ENCODE data around the gene DNMT3B.
"Not testable (repeated sequence)": the region's sequence is repeated elsewhere in the genome, so short reads cannot be mapped to it uniquely, and the experiment has no call there.

Gene DNMT3B

DNA sequence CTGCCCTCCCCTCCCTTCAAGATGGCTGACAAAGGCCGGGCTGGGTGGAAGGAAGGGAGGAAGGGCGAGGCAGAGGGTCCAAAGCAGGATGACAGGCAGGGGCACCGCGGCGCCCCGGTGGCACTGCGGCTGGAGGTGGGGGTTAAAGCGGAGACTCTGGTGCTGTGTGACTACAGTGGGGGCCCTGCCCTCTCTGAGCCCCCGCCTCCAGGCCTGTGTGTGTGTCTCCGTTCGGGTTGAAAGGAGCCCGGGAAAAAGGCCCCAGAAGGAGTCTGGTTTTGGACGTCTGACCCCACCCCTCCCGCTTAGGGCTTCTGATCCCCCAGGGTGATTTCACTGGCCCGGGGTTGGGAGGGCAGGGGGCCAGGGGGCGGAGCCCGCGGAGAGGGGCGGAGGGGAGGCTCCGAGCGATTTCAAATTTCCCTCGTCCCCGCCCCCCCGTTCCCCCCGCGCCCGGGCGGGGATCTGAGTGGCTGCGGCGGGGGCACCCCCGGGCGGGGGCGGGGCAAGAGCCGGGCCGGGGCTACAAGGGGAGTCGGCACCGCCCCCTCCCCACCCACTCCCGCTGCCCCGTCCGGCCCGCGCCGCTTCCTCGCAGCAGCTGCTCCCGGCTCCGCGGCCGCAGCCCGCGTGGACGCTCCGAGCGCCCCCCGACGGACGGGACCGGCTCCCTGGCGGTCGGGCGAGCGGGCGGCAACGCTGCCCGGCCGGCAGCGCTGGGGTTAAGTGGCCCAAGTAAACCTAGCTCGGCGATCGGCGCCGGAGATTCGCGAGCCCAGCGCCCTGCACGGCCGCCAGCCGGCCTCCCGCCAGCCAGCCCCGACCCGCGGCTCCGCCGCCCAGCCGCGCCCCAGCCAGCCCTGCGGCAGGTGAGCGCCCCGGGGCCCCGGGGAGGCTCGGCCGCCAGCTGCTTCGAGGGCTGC, at the start of gene DNMT3B:
Gene DNMT3B (plus strand): TSS at position 555 of the 923 bp plus-strand sequence. CDS start 17,939 bp downstream, outside the sequence.
- peak within 1 kb of the TSS; percentile 100 for H3K4me3 ChIP-seq (ENCODE audit: low read depth, low read length)

DNA sequence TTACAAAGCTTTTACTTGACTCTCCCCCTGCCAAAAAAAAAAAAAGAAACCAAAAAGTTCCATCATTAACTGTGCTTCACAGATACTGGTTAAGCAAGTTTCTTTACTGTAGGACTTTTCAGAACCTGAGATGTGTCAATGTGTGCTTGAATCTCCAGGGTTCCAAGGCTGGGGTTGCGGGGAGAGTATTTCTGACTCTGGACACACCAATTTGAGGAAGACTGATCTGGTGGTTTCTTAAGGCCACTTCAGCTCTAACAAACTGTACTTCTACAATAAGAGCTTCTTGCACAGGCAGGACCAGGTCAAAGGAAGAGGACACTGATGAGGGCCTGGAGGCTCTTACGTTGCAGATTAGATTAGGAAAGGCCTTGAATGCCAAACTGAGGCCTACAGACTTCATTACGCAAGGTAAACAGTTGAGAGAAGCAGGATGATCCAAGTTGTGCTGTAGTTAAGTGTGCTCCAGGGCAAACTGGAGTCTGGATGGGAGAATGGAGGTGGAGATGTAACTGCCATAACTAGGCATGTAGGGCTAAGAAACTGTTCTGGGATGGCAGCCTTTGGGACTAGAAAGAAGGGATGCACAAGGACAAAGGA, 43.3 kb upstream of the DNMT3B start:
- H3K4me3 ChIP-seq (ENCODE audit: low read depth, low read length): no peak overlapping the region

DNA sequence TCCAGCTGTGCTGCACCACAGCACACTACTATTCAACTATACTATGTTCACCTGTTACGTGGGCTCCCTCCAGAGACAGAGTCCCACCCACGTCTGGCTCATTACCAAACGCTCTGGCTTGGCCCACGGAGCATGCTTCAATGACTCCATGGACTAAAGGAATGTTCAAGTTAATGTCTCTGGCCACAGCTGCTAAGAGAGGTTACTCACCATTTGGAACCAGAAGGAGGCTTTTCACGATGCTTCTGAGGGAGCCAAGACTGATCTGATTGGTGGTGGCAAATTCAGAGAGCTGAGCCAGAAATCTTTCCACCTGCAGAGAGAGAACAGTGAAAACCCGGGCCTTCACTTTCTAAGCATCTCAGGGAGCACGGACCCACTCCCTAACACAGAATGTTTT, 34.5 kb upstream of the DNMT3B start:
- no peak overlapping the region for H3K4me3 ChIP-seq (ENCODE audit: low read depth, low read length)

DNA sequence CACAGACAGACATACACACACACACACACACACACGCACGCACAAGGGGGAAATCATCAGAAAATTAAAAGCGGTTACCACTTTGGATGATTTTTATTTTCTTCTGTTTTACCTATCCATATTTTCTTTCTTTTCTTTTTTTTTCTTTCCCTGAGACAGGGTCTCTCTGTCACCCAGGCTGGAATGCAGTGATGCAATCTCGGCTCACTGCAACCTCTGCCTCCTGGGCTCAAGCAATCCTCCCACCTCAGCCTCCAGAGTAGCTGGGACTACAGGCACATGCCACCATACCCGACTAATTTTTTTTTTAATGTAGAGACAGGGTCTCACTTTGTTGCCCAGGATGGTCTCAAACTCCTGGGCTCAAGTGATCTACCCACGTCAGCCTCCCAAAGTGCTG, 33.8 kb upstream of the DNMT3B start:
- not testable (repeated sequence) for H3K4me3 ChIP-seq (ENCODE audit: low read depth, low read length)

DNA sequence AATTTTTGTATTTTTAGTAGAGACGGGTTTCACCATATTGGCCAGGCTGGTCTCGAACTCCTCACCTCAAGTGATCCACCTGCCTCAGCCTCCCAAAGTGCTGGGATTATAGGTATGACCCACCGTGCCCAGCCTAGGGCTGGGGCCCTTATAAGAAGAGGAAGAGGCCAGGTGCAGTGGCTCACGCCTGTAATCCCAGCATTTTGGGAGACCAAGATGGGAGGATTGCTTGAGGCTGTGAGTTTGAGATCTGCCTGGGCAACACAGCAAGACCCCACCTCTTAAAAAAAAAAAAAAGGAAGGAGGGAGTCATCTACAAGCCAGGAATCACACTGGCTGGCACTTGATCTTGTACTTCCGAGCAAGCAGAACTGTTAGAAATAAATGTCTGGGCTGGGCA, 32.9 kb upstream of the DNMT3B start:
- not testable (repeated sequence) for H3K4me3 ChIP-seq (ENCODE audit: low read depth, low read length)

DNA sequence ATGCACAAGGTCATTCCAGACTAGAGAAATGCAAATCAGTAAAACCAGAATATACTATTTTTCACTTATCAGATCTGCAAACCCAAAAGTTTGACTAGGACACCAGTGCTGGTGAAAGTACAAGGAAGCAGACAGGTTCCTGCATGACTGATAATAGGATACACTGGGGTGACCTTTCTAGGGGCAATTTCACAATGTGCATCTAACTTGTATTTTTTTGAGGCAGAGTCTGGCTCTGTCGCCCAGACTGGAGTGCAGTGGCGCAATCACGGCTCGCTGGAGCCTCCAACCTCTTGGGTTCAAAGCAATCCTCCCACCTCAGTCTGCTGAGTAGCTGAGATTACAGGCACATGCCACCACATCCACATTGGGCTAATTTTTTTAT, 30.3 kb upstream of the DNMT3B start:
- H3K4me3 ChIP-seq (ENCODE audit: low read depth, low read length): no peak overlapping the region

DNA sequence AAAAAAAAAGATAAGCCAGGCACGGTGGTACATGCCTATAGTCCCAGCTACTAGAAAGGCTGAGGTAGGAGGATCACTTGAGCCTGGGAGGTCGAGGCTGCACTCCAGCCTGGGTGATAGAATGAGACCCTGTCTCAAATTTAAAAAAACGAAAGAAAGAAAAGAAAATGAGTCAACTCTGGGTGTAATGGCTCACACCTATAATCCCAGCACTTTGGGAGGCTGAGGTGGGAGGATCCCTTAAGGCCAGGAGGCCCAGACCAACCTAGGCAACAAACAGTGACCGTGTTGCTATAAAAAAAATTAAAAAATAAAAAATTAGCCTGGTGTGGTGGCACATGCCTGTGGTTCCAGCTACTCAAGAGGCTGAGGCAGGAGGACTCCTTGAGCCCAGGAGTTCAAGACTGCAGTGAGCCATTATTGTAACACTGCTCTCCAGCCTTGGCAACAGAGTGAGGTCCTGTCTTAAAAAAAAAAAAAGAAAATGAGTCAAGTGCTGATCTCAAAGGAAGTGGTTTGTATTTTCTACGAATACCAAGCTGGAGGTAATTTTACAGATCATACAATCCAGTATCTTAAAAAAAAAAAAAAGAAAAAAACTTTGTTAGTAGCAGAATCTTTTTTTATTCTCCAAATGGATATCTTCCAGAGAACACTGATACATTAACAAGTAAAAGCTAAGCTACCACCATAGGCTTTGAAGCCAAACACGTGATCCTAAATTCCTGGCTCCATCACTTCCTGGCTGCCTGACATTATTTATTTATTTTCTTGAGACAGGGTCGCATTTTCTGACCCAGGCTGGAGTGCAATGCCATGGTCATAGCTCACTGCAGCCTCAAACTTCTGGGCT, 24.6 kb upstream of the DNMT3B start:
- H3K4me3 ChIP-seq (ENCODE audit: low read depth, low read length): no peak overlapping the region

DNA sequence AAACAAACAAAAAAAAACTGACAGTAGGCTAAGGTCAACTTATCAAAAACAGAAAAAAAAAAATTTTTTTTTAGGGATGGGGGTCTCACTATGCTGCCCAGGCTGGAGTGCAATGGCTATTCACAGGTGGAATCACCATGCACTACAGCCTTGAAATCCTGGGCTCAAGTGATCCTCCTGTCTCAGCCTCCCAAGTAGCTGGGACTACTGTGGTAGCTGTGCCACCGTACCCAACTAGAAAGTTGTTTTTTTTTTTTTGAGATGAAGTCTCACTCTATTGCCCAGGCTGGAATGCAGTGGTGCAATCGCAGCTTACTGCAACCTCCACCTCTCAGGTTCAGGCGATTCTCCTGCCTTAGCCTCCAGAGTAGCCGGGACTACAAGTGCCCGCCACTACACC, 21.0 kb upstream of the DNMT3B start:
- no peak overlapping the region for H3K4me3 ChIP-seq (ENCODE audit: low read depth, low read length)

DNA sequence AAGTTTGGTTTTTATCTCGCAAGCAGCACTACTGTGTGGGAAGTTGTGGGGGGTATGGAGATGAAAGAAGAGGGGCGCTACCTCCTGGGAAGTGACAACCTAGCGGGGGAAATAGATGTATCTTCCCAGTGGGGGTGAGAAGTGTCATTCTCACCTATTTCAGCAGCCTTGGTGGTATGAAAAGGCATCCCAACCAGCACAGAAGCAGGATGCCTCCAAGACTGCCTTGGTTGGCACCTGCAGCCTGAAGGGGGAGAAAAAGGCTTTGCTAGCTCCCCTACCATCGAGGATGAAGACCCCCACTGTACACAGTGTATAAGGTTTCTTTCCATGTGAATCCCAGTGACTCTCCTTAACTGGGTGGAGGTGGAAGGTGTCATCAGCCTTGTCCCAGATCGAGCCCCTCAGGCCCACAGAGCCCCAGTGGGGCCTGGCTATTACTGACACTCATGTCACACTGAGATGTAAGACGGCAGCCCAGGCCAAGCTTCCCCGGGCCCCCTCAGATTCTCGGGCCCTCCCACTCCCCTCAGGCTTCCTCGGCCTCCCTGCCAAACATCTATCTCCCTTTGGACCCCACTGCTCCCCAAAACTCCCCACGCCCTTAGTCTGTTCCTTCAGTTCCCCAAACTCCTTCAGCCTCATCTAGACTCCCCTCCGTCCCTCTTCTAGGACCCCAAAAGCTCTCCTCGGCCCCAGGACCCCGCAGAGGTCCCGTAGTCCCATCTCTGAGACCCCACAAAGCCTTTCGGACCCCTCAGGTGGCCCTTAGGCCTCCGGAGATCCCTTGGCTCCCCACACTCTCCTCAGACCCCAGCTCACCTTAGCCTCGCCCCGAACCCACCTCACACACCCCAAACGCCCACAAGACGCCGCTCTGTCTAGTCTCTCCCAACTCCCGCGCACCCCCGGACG, 19.6 kb upstream of the DNMT3B start:
- H3K4me3 ChIP-seq (ENCODE audit: low read depth, low read length): peak overlapping the region; percentile 88

DNA sequence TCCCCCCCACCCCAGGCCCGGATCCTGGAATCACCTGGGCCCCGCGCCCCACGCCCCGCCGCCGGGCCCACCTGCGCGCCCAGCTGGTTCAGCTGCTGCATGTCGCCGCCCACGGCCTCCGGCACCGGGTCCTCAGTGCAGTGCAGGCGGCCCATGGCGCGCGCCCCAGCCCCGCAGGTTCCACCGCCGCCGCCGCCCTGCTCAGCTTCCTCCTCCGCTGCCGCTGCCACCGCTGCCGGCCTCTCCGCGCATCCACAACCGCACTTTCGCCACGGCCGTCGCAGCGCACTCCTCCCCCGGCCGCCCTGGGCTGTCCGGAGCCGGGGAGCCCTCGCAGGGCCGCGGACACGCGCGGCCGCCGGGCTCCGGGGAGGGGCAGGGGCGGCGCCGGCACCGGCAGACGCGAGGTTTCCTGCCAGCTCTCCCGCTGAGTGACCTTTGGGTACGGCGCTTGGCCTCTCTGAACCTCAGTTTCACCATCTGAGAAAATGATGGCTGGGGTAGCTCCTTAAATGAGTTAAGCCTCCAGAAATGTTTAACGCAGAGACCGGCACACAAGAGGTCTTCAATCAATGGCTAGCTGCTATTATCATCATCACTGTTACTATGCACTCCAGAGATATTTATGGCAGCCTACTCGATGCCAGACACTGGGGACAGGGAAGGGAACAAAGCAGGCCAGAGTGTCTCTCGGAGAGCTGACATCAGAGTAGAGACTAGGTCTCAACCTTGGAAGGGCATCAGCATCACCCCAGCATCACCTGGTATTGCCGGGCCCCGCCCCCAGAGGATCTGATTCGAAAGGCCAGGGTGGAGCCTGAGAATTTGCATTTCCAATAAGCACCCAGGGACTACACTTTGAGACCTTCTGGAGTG, 18.7 kb upstream of the DNMT3B start, which contains the start of gene COMMD7:
Gene COMMD7 (minus strand): TSS at position 231 of the 876 bp plus-strand sequence. CDS start 76 bp downstream, at position 155.
- peak within 1 kb of the TSS; percentile 88 for H3K4me3 ChIP-seq (ENCODE audit: low read depth, low read length)

DNA sequence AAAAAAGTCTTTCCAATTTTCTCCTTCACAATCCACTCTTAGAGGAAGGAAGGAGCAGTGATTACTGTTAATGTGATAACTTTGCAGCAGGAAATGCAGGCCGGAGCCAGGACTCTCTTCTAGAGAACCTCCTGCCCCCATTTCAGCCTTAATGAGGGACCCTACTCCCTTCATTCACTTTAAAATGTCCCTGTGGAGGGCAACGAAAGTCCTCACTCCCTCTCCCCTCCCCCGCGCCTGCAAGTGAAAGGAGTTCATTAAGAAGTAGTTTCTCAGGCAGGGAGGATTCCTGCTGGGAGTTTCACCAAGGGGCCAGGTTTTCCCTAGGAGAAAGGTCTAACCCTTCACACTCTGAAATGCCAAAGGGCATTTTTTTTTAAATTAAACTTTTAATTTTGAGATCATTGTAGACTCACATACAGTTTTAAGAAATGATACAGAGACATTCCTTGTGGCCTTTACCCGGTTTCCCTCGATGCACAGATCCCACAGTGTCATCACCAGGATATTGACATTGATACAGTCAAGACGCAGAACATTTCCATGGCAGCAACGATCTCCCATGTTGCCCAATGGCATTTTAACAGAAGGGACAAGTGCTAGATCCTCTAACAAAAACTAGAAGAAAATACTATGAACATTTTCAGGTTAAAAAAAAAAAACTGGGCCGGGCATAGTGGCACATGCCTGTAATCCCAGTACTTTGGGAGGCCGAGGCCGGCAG, 12.1 kb upstream of the DNMT3B start:
- H3K4me3 ChIP-seq (ENCODE audit: low read depth, low read length): peak overlapping the region; percentile 6

DNA sequence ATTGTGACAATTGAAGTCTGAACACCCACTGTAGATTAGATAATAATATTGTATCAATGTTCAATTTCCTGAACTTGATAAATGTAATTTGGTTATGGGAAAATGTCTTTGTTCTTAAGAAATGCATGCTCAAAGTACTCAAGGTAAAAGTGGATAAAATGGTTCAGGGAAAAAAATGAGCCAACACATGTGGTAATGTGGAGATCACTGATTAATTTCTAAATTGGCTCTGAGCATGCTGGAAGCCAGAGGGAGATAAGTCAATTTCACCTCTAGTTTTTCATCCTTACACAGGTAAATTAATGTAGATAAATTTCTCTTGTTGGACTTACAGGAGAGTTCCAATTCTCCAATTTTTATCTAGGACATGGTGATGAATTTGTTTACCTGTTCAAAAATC, 10.9 kb upstream of the DNMT3B start:
- H3K4me3 ChIP-seq (ENCODE audit: low read depth, low read length): no peak overlapping the region

DNA sequence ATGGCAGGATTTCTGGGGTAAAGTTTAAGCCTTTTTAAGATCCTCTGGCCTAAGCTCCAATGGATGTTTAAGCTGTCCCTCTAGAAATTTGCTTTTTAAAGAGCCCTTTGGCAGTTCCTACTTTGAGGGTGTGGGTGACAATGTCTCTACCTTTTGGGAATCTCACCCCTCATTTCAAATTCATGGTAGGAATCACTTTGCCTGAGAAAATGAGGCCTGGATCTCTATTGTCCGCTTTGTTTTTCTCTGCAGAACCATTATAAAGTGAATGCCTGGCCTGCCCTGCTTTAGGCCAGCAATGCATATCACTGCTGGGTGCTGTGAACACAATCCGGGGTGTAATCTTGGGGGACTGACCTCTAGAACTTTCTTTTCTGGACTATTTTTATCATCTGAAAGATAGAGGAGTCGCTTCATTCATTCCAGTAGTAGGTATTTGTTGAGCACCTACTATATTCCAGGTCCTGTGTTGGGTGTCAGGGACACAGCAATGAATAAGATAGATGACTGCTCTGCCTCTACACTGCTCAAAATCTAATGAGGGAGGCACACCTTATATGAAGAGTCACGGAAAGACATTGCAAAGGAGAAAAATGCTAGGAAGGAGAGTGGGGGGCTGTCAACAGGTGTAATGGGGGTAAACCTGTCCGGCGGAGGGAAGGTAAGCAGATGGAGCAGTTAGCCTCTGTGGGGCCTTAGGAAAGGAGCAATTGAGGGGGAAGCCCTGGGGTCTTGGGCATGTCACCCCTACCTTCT, 10.3 kb upstream of the DNMT3B start:
- no peak overlapping the region for H3K4me3 ChIP-seq (ENCODE audit: low read depth, low read length)

DNA sequence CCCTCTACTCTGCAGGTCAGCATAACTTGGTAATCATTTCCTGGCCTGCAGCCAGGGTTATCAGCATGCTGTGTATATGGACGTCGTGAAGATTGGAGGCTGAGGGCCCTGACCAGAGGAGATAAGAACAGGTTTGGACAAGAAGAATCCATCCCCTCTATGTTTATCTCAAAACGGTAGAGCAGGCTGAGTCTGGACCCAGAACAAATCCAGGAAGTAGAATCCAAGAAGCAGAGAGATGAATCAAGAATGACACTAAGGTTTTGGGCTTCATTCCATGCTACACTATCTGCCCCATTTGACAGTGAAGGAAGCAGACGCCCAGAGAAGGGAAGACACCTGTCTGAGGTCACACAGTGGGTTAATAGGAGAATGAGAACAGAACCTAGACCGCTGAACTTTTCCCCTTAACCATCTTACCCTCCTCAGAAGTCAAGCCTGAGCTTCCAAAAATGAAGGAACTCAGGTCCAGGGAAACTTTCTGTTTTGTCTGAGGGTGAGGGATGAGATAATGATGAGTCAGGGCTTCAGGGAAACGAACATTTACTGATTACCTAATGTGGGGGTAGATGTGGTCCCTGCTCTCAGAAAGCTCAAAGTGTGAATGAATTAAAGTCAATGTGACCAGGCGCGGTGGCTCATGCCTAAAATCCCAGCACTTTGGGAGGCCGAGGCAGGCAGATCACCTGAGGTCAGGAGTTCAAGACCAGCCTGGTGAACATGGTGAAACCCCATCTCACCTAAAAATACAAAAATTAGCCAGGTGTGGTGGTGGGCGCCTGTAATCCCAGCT, 9.5 kb upstream of the DNMT3B start:
- H3K4me3 ChIP-seq (ENCODE audit: low read depth, low read length): no peak overlapping the region

DNA sequence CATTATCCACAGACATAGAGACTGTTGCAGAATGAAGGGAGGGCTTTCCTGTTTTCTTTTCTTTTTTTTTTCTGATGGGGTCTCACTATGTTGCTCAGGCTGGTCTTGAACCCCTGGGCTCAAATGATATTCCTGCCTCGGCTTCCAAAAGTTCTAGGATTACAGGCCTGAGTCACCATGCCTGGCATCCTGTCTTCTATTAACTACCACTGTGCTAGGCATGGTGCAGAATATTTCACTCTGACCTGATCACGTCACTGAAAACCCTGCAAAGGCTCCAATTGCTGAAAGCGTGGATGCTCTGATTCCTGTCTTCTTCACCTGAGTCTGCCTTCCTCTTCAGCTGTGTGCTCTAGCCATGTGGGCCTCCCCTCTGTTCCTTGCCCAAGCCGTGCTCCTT, 8.5 kb upstream of the DNMT3B start:
- H3K4me3 ChIP-seq (ENCODE audit: low read depth, low read length): no peak overlapping the region

DNA sequence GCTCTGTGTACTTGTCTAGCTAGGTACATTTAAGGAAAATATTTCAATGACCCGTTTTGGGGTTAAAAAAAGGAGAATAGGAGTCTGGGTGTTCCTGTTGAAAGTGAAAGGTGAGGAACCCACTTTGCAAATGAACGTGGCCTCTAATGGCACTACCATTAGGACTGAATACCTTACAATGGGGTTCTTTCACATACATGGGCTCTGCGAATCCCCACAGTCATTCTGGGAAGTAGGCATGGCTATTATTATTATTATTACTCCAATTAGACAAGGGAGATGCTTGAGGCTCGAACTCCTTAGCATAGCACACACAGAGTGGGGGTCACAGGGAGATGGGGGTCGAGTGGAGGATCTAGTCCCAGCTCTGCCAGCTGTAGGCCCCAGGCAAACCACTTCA, 6.0 kb upstream of the DNMT3B start:
- no peak overlapping the region for H3K4me3 ChIP-seq (ENCODE audit: low read depth, low read length)

DNA sequence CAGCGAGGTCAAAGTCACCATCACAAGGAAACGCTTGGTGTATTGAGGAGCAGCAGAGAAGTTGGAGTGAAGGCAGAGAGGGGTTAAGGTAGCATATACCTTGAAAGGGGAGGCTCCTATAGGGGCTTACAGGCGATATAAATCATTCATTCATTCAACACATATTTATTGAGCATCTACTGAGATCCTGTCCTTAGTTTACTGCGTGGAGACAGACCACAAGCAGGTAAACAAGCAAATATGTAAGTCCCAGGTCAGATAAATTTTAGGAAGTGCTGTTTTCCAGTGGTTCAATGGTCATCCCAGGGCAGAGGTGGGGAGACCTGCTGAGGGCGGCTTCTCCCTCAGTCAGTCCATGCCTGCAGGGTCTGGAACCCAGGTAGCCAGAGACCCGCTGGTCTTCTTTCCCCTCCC, 761 bp upstream of the DNMT3B start:
- peak overlapping the region; percentile 22 for H3K4me3 ChIP-seq (ENCODE audit: low read depth, low read length)

Data from iPS-11a (cell line).